ENCODE data around the gene UBE4B. TPM values are rescaled to one million over a fixed set of nuclear protein-coding genes. Genes with fewer than 3 reads are reported as not detected.

The UBE4B gene
- total and polyA plus RNA-seq, 2 of the 13 experiments (the other 11 are each of a cell fraction or from before 2014, with no cell fraction given), result 15.2 to 24.8 TPM

- TF ChIP-seq THRA (CRISPR knock-in tag; IDR thresholded peaks at IDR 0.05; ENCODE audit: borderline replicate concordance), result peak; percentile 93
- TF ChIP-seq DR1 (CRISPR knock-in tag; IDR thresholded peaks at IDR 0.05), result peak; percentile 70; the same call in 1 of the 2 replicates
- peak; percentile 92 for TF ChIP-seq RARA (CRISPR knock-in tag; IDR thresholded peaks at IDR 0.05)
- peak; percentile 98 for TF ChIP-seq IKZF5 (CRISPR knock-in tag; IDR thresholded peaks at IDR 0.05)
- TF ChIP-seq HOXA7 (CRISPR knock-in tag; IDR thresholded peaks at IDR 0.05), result no peak
- TF ChIP-seq ZNF878 (CRISPR knock-in tag; IDR thresholded peaks at IDR 0.05), result peak; percentile 30; the same call in 1 of the 2 replicates
- peak; percentile 81 for TF ChIP-seq ZMYM3 (CRISPR knock-in tag; IDR thresholded peaks at IDR 0.05)
- TF ChIP-seq JUNB (CRISPR knock-in tag; IDR thresholded peaks at IDR 0.05; ENCODE audit: borderline replicate concordance), result no peak
- TF ChIP-seq ZC3H4 (CRISPR knock-in tag; IDR thresholded peaks at IDR 0.05; ENCODE audit: borderline replicate concordance), result no peak
- peak; percentile 83 for TF ChIP-seq SKIL (CRISPR knock-in tag; IDR thresholded peaks at IDR 0.05; ENCODE audit: borderline replicate concordance)
- TF ChIP-seq NCOA5 (CRISPR knock-in tag; IDR thresholded peaks at IDR 0.05), result no peak
- TF ChIP-seq ATF2 (CRISPR knock-in tag; IDR thresholded peaks at IDR 0.05), result peak; percentile 45; the same call in 1 of the 2 replicates
- peak; percentile 41; the same call in 1 of the 2 replicates for TF ChIP-seq ZKSCAN5 (CRISPR knock-in tag; IDR thresholded peaks at IDR 0.05)
- TF ChIP-seq ZNF761 (CRISPR knock-in tag; conservative IDR thresholded peaks at IDR 0.05), result peak; percentile 93
- peak; percentile 43; the same call in 1 of the 2 replicates for TF ChIP-seq THAP9 (CRISPR knock-in tag; IDR thresholded peaks at IDR 0.05; ENCODE audit: borderline replicate concordance)
- no peak for TF ChIP-seq SRSF4 (IDR thresholded peaks at IDR 0.05; ENCODE audit: low read depth, low read length, poor library complexity, severe bottlenecking)
- peak; percentile 77 for TF ChIP-seq MIXL1 (CRISPR knock-in tag; IDR thresholded peaks at IDR 0.05)
- peak; percentile 60 for TF ChIP-seq ZBTB33 (CRISPR knock-in tag; IDR thresholded peaks at IDR 0.05)
Measured at GRCh38 chr1:10171105-10171767, 138.5 kb downstream of the UBE4B start (continued).

Data from HepG2 (cell line).